ENCODE results near the gene TNFRSF11A.

The TNFRSF11A gene

DNA sequence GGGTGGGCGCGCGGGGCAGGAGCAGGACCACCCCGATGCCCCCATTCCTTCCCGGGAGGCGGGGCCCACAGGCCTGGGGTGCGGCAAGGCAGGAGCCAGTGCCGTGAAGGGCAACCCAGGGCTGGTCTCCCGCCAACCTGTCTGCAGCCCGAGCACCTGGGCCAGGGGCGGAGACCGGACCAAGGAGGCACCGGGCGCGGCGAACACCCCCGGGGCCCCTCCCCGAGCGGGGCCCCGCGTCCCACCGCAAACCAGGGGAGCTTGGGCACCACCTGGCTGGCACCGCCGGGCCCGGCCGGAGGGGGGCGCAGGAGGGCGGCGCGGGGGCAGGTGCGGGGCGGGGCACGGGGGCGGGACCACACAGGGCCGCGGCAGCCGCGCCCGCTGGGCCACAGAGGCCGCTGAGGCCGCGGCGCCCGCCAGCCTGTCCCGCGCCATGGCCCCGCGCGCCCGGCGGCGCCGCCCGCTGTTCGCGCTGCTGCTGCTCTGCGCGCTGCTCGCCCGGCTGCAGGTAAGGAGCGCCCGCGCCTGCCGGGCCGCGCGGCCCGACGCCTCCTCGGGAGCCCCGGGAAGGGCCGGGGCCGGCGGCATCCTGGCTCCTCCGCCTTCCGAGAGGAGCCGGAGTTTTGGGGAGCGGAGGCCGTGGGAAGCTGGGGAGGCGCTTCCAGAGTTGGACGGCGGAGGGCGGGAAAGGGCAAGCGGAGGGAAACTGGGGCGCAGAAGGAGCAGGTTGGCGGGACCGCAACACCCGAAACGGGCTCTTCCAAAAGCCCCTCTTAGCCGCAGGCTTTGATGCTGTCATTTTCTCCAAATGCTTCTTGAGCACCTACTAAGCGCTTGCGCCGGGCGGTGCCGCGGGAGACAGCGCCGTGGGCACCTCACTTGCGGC, at the start of gene TNFRSF11A:
Gene TNFRSF11A, plus strand, starts transcription at position 394 of the 889 bp plus-strand sequence. Its CDS starts 43 bp downstream, at position 437.
- peak; percentile 30 for DNase-seq

DNA sequence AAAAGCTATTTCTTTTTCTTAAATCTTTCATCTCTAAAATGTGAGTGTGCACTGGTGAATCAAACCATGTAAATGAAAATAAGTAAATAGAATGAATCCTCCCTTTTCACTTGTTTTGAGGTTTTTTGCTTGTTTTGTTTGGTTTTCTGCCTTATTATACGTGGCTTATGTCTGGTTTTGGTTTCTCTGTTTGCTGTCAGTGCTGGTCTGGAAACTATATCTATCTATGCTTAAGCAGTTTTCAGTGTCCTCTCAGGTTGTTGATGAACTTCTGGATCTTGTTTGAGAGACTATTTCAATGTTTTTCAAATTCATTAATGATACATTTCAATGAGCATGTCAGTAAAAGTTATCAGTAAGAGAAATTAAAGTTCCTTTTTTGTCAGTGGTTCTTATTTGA, 48.1 kb upstream of the TNFRSF11A start:
- no peak for DNase-seq

DNA sequence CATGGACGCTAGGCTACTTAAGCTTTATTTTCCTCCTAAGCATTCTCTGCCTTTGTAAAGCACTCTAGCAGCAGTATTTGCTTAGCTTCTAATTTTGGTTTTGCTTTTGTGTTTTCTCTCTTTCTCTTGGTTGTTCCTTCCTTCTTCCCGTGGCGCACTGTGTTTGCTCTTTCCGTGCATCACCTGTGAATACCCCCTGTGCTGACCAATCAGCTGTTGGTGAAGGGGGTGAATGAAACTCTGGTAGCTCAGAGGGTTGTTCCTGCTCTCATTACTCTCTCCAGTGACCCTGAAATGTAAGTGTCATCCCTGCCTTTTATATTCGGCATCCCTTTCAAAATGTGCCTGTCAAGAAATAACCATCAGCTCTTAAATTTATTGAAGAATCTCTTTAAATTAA, 45.5 kb upstream of the TNFRSF11A start:
- DNase-seq = no peak

DNA sequence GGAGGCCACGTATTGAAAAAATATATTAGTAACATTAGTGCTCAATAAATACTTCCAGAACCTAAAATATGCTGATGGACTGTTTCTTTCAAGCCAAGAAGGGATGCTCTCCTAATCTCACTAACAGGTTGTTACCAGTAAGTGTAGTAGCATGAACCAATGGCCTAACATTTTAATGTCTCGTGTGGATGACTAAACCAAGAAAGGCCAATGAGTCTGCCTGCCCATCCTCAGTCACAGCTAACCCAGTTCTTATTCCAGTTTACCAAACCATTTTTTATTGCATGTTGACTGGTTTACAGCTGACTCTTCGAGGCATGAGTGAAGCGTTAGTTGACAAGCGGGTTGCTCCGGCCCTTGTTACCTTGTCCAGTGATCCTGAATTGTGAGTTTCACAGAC, 45.1 kb upstream of the TNFRSF11A start:
- DNase-seq = no peak

DNA sequence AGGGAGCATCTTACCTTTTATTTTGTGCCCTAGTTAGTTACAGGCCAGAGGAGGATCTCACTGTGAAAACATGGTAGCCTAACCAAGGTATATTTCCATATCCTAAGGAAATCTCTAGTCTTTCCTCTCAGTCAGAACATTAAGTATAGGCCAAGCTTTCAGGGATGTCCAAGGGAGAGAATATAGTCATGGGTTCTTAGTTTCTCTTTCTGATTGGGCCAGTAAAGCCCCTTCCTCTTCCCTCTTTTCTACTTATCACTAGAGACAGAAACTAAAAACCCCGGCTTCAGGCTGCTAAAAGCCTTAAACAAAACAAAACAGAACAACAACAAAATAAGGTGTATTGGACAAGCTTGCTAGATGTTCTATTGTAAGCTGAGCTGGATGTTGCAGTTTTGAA, 44.3 kb upstream of the TNFRSF11A start:
- DNase-seq = no peak

DNA sequence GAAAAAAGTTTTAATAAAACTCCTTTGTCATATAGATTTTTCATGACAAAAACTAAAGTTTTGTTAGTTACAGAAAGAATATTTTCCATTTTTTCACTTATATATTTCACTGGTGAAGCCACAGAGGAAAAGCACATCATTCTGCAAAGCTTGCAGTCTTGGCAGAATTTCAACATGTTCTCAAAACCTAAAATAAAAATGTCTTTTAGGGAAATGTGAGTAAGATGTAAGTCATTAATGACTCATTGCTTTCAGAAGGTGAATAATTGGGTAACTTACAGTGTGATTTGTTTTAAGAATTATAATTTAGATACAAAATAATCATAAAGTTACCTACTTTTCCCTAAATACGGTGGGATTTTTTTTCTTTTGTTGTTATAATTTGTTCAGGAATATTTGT, 43.4 kb upstream of the TNFRSF11A start:
- no peak for DNase-seq

DNA sequence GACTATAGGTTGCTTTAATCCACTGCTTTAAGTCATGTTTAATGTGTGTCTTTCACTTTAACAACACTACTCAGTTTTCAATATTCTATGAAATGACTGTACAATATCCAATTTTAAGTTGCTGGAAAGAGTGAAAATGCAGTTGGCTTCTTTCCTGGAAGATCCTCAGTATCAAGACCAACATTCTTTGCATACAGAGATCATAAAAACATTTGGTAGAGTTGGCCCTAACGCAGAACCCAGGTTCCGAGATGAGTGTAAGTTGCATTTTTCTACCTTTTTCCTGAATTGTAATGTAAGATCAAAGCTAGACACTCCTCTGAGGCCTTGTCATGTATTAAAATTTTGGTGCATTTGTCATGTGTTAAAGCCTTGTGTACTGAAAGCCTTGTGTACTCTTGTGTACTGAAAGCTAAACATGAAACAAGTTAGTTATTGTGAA, 42.9 kb upstream of the TNFRSF11A start:
- no peak for DNase-seq

DNA sequence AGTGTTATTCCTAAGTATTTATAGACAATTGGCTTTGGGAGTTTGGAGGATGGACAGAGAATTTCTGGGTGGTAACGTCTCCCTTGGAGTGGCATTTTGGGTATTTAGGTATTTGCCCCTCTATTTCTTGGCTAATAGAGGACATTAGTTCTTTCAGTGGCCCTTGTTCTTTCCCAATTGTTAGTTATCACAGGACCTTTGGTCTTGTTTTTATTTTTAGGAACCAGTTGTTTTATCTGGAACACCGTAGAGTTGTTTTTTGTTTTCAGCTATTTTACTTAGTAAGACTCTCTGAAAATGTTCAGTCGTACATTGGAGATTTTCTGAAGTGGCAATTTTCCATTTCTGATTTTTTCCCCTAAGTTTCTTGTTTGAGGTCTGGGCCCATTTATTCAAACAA, 40.5 kb upstream of the TNFRSF11A start:
- no peak for DNase-seq

DNA sequence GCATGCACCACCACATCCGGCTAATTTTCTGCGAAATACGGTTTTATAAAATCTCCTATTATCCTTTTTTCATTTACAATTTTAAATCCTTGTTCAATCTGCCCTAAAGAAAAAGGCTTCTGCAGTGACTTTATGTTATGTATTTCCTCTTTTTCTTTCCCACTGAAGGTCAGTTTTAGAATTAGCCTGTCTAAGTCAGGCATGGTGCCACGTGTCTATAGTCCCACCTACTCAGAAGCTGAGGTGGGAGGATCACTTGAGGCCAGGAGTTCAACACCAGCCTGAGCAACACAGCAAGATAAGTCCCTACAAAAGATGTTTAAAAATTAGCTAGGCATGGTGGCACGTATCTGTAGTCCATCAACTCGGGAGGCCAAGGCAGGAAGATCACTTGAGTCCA, 39.8 kb upstream of the TNFRSF11A start:
- DNase-seq = no peak

DNA sequence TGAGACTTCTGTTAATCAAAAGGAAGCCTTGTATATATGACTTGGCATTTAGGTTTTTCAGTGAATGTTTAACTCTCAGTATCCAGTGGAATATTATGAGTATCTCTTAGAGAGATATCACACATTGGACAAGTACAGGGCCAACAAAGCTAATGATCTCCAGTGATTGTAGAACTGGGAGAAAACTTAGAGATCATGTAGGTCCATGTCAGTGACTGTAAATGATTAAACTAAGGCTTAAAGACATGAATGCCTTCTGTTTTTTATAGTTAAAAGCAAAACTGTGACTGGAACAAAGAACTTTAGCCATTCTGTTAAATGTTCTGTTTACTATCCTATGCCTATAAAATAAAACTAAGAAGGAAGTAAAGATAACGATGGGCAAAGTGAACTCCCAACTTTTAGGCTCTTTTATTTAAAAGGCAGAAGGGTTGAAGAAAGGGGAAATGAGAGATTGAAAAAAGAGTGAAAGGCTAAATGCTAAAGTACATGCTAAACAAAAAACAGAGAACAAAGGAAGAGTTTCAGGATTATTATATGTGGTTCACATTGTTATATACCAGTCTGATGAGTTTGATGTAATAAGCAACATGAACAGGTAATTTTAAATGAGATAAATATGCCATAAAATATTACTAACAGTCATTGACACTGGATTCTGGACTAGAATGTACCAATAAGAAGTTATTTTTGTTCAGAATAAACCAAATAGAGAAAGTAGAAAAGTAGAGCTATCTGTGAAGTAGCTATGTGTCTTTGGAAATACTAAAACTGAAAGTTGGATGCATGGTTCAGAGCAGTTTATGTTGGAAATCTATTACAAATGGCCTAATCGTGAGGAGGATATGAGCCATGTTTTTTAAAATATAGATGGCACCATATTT, 37.1 kb upstream of the TNFRSF11A start:
- DNase-seq = no peak

DNA sequence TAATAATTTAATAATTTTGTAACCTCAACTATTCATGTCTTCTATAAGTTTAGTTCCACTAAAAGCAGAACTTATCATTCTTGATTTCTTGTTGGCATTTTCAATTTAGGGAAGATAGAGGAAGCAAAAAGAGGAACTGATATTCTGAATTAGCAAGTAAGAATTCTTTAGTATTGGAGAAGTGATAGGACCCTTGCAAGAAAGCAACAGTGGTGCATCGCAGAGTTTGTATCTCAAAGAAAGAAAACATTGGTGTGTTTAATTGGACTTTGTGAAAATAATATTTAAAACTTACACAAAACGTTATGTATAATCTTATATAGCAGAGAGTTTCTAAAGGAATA, 36.5 kb upstream of the TNFRSF11A start:
- DNase-seq = no peak

DNA sequence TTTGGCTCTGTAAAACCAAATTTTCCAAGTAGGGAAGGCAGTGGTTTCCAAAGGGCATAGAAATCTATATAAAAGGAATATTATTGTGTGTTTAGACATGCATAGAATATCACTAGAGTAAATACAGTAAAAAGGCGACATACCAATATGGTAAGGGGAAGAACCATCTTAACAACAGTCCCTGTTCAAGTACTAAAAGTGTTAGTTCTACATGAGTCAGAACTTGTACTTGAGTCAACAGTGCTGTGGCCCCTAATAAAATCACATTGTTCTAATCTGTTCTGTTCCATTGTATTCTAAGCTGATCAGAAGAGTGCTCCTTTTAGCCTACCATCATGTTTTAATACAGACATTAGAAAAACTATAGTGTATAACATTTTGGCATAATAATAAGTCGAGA, 36.1 kb upstream of the TNFRSF11A start:
- no peak for DNase-seq

DNA sequence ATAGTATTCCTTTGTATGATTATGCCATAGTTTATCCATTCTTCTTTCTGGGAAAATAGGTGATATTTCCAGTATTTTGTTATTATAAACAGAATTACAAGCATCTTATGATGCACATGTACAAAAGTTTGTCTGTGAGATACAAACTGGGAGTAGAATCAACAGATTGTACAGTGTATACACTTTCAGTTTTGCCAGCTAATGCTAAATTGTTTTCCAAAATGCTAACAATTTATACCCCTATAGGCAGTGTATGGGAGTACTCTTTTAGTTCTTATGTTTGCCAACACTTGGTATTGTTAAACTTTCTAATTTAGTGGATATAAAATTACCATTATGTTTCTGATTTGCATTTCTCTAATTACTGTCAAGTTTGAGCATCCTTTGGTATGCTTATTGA, 31.0 kb upstream of the TNFRSF11A start:
- no peak for DNase-seq

DNA sequence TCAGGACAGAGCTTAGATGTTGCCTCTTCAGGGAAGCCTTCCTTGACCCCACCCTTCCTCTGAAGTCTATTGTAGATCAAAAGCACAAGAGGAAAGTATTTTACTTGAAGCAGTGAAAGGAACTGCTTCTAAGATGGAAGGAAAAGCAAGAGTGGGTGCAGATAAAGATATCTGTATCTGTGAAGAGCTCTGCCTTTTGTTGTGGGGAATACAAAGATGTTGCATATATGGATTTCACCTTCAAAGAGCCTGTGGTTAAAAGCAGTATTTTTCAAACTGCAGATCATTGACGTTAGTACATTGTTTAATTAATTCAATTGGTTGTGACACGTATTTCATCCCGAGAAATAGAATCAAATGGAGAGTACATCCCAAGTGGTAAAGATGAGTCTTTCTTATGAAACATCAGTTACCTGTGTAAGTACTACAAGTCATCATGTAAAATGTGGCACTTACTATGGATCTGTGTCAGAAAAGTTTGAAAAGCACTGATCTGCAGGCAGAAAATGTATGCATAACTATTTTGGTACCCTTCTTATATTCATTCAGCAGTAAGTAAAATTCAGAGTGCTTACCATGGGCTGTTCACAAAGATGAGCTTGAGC, 24.6 kb upstream of the TNFRSF11A start:
- no peak for DNase-seq

DNA sequence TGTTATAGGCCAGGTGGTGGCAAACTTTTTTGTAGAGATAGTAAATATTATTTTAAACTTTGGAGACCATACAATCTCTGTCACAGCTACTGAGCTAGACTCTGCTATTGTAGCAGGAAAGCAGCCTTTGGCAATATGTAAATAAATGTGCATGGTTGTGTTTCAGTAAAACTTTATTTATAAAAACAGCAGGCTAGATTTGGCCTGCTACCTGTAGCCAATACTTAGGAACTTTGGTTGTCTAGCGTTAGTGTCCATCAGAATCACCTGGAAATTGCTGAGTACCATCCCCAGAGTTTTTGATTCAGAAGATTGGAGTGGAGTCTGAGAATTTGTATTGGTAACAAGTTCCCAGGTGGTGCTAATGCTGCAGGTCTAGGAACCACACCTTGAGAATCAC, 23.8 kb upstream of the TNFRSF11A start:
- DNase-seq = no peak

DNA sequence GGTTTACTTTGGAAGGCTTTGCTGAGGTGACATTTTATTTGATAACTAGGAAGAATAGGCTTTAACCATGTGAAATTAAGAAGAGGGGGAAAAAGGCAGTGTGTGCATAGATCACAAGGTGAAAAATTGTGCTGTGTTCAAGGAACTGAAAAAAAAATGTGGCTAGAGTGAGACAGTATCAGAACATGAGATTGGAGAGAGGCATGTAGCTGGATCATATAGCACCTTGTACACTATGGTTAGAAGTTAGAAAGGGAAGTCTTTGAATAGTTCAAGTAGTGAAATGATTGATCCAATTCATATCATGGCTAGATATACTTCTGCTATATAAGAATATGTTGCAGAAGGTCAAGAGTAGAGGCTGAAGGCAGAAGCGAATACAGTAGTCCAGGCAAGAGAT, 12.3 kb upstream of the TNFRSF11A start:
- no peak for DNase-seq

DNA sequence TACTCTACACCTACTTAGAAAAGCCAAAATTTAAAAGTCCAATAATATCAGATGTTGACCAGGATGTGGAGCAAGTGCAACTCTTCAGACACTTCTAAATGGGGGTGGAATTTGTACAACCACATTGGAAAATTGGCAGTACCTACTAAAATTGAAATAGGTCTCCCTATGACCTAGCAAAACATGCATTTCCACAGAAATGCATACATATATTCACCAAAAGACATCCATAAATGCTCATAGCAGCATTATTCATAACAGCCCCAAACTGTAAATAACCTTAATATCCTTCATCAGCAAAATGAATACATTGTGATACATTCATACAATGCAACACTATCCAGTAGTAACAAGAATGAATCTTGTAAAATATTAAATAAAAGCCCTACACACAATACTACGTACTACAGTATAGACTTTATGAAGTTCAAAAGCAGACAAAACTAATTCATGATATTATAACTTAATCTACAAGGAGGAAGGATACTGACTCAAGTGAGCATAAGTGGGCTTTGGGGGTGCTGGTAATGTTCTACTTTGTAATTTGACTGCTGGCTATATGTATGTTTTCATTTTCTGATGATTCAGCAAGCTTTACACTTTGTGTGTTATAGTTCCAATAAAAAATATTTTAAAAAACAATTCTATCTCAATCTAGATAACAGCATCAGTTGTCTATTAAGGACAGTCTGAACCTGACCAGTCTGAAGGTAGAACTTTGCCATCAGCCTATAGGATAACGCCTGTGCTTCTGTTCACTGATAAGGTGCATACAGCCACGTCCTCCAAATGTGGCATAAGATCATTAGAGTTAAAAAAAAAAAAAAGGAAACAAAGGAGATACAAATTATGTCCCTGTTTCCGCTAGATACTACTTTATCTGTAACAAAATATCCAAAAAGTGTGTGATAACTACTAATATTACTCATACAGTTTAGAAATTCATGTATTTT, 6.6 kb upstream of the TNFRSF11A start:
- DNase-seq = no peak

DNA sequence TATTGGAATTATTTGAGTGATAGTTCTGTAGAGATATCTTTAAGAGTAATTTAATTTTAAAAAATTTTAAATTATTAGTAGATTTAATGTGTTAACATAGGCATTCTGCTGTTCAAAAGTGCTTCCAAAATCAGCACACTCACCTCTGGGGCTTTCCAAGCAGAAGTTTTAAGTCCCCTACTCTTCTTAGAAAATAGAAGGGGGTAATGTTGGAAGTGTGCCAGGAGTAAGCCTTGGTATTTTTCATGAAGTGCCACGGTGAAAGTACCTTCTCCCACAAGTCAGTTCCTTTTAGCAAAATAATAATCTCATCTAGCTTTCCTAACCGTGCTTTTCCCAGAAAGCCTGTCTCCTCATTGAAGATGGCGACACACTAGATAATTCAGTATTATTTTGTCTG, 3.9 kb upstream of the TNFRSF11A start:
- DNase-seq = no peak

DNA sequence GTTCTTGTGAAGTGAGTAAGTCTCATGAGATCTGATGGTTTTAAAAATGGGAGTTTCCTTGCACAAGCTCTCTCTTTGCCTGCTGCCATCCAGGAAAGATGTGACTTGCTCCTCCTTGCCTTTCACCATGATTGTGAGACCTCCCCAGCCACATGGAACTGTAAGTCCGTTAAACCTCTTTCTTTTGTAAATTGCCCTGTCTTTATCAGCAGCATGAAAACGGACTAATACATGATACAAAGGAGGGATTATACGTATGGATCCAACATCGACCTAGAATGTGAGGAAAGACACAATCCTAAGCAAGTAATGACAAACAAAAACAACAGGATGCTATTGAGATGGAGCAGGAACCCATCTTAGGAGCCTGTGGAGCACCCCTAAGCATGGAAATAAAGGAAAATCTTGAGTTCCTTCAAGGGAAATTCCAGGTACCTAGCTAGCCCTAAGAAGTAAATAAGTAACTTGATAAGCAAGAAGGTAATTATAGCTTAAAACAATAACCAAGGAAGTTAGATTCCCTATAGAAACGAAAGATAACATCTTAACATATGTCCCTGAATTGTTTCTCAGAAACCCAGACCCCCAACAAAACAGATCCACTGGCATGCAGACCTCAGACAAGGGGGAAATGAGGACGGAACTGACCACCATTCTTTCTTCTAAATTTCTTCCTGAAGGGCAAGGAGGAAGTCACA, 1.5 kb upstream of the TNFRSF11A start:
- no peak for DNase-seq

DNA sequence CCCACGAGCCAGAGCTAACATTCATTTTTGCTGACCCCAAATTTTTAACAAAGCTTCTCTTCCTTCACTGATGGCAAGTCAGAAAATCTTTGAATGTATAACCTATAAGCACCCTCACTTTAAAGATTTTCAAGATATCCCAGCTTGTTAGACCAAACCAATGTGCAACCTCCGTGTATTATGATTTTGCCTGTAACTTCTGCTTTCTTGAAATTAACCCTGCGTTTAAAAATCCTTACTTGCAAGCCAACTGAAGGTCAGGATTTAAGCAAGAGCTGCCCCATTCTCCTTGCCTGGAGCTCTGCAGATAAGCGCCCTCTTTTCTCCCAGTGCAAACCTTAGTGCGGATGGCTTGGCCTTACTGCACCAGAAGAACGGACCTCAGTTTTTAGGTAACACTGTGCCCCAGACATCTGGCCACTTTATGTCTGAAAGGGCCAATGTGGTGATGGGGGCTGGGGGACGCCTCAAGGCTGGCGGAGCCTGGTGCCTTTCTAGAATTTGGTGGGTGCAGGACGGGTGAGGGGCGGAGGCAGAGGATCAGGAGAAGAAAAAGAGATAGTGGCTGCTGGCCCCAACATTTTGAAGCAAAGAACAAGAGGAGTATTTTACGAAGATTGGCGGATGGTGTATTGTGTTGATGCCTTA, 805 bp upstream of the TNFRSF11A start:
- no peak for DNase-seq

Measured in CD4-positive, alpha-beta T cell treated with Interleukin-4 for 4 hours (primary cell).